GM18507 (cell line): ENCODE data around the gene VIT.

Source experiments
- DNase-seq: peaks from one replicate; pipeline ENCODE4 v3.0.0; 2011; ENCODE audit warnings: low read depth; ENCODE audit not compliant: insufficient read length; ENCODE audit errors: extremely low spot score
- FAIRE-seq: peaks from 2 replicates; lab custom pipeline; 2011; peaks lifted over from hg19 to GRCh38; lab: Jason Lieb, UNC

The VIT gene

DNA sequence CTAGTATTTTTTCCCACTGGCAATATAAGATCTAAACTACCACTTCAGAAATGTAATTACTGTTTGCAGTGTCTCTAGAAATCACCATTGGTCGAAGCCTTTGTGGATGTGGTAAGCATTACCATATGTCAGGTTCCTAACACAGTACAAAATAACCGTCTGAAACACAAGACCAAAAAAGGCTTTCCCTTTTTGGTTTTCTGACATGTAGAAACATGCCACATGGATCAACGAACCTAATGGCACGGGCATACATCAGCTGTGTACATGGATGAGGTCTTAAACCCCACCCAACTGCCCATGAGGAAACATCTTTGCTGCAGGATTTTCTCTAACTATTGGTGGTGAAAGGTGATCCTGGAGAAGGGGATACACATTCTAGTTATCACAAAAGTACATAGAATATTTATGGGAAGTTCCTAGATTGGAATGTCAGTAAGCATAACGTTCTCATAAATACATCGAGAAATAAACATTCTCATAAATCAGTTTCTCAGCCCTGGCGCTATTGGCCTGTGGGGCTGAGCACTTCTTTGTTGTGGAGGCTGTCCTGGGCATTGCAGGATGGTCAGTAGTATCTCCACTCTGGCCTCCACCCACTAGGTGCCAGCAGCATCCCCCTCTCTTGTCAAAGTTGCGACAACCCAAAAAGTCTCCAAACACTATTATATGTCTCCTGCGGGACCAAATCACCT lies 9.0 kb downstream of the VIT start:
- no peak for DNase-seq
- no peak for FAIRE-seq

DNA sequence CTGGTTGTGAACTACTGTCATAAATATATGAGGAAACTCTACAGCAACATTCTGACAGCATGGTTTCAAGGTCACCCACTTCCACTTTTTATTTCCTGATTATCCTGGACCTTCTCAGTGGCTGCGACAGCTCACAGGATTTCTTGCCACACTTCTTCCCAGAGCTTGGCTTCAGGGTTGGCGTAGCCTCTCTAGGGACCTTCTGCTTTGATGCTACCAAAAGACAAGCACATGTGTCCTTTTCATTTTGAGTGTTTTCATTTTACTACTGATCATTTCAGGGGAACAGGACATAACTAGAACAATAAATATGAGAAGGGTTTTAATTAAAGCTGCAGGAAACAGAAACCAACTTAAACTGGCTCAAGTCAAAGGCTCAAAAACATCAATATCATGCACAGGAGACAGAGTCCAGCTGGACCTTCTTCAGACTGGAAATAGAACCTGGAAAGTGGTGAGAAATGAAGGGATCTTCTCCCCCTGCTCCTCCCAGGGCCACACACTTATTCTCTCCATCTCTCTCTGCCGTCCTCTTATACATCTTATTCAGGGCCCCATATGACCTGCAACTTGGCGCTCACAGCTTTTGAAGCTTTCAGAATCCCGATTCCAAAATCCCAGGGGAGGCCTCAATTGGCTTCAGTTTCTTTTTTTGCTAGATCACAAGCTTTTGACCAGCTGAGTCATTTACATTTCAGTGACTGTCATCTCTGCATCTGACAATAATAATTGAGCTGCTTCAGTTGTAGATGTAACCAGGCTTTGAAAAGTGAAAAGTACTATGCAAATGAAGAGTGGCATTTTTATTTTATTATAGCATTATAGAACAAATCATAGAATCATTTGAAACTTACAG lies 9.7 kb downstream of the VIT start:
- FAIRE-seq: no peak
- DNase-seq: no peak

DNA sequence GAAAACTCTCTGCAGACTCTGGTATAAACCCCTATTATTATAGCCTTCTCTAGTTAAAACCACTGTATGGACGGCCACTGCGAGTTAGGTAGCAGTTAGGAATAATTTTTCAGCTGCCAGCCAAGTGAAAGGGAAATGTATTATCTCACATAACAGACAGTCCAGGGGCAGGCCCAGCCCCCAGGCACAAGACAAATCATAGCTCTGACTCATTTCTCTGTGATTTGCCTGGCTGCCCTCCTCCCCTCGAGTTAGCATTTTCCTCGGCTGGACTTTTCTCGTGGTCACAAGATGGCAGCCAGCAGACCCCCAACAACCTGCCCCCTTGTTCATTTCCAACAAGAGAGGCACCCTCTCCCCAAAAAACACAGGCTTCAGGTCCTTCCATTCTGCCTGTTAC lies 10.5 kb downstream of the VIT start:
- DNase-seq (no peak), FAIRE-seq (no peak)

DNA sequence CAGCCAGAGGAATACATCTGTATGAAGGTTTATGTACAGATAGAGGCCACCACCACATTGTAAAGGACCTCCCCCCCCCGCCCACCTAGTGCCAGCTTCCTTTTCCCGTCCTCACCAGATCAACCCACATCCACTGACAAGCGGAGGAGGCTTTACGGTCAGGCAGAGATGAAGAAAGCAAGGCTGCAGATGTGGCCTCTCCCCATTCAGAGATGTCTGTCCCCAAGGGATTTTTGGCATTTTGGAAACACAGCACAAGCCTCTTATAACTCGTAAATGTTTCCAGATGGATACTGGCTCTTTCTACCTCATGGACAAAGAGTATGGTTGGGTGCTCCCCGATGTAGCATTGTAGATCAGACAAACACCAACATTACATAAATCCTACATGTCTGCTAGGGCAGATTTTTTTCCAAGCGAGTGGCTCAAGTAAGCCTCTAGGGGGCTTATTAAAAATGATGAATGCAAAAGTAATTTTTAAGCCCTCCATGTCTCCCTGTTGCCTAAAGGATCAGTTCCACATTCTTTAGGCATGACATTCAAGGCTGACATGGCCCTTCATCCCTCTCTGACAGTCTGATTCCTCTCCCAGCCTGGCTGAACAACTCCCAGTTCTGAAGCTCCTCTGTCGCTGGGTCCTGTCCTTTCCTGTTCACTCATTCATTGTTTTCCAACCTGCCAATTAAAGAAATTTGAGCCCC lies 11.7 kb downstream of the VIT start:
- DNase-seq (no peak), FAIRE-seq (no peak)

DNA sequence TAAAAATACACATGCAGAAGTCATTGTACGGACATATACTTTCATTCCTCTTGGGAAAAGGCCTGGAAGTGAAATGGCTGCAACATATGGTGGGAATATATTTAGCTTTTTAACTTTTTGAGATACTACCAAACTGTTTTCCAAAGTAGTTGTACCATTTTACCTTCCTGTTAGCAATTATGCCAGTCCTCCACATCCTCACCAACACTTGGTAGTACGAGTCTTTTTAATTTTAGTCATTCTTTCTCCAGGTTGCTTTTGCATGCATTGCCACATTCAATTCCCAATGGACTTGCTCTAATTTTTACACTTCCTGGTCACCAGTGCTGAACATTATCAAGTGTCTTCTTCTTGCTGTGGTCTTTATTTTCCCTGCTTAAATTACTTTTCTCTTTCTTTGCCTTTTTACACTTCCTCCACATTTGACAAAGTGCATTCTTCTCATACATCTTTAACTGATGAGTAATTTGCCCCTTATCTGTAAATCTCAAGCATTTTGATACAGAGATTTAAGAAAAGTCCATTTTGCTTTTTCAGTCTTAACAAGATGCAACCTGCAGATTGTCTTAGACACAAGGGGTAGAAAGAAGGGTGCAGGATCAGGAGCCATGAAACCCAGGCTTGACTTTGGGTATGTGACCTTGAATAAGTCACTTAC lies 14.5 kb downstream of the VIT start:
- DNase-seq (no peak), FAIRE-seq (no peak)

DNA sequence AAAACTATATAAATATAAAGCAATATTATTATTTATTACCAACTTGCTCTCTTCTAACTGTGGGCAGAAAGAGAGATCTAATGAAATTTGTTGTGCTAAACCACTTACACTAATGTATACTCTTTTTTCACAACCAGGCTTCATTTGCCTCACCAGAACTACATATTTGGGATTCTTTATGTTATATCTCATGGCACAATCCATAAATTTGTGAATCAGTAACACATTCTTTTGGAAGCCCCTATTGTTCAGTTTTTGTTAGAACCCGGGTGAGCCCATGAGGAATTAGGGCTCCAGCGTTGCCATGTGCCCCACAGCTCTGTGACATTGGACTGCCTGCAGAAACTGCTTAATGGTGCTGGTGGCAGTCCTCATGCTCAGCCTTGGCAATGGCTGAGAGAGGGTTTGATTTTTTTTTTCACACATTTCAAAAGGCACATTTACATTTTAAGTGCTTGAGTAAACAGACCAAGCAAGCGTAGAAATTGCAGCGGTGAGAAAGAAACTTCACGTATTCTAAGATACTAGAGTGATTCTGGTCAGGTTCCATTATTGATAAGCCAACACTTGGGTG lies 15.3 kb downstream of the VIT start:
- DNase-seq (no peak), FAIRE-seq (no peak)

DNA sequence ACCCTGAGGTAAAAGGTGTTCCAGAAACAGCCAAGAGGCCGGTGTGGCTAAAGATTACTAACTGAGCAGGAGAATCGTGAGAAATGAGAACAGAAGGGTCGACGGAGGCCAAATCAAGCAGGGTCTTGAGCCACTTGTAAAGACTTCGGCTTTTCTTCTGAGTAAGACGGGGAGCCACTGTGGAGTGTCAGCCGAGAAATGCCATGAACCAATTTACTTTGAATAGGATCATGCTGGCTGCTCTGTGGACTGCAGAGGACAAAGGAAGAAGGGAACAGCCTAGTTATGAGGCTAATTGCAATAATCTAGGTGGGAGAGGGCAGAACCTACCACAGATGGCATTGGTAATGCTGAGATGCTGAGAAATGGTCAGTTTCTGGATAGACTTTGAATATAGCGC lies 16.8 kb downstream of the VIT start:
- DNase-seq: no peak
- FAIRE-seq: no peak

DNA sequence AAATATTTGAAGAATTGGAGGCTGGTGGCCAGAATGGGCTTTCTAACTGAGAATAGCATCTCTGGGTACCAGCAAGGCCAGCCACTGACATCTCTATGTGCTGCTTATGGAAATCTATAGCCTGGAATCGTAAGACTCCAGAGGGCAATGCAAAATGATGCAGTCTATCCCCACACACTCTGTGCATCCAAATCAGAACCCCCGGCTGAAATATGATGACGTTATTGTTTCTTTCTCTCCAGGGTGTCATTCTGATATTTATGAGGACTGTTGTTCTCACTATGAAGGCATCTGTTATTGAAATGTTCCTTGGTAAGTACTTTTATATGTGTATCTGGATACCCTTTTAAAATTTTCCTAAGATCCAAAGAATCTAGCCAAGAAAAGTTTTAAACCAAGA lies 19.6 kb downstream of the VIT start:
- no peak for DNase-seq
- no peak for FAIRE-seq

DNA sequence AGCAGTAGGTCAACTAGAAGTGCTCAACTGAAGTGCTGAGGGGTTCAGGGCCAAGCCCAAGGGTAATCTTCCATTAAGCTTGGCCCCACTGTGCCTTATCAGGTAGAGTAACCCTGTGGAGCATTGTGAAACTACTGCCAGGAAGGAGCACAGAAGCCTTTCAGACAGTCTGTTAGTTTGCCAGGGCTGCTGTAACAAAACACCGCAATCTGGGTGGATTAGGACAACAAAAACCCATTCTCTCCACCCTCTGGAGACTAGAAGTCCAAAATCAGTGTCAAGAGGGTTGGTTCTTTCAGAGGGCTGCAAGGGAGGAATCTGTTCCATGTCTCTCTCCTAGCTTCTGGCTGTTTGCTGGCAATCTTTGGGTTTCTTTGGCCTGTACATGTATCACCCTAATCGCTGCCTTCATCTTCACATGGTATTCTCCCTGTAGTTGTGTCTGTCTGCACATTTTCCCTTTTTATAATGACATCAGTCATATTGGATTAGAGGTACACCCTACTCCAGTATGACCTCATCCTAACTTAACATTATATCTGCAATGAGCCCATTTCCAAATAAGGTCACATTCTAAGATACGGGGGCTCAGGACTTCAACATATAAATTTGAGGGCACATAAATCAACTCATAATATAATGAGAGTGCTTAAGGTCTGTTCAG lies 21.2 kb downstream of the VIT start:
- FAIRE-seq: no peak

DNA sequence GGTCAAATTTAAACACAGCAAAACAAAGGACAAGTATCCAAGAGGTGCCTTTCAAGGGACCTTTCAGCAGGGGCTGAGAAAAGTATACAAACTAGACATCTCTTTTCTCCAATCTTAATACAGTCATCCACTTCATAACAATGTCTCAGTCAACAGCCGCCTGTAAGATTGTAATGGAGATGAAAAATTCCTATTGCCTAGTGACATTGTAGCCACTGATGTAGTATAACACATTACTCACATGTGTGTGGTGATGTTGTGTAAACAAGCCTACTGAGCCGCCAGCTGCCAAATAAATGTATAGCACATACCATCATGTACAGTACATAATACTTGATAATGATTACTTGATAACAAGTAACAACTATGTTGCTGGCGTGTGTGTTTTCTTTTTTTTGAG lies 31.0 kb downstream of the VIT start:
- FAIRE-seq: no peak
- no peak for DNase-seq

More for the DNA sequence above, 21.2 kb downstream of the VIT start:
- no peak for DNase-seq

DNA sequence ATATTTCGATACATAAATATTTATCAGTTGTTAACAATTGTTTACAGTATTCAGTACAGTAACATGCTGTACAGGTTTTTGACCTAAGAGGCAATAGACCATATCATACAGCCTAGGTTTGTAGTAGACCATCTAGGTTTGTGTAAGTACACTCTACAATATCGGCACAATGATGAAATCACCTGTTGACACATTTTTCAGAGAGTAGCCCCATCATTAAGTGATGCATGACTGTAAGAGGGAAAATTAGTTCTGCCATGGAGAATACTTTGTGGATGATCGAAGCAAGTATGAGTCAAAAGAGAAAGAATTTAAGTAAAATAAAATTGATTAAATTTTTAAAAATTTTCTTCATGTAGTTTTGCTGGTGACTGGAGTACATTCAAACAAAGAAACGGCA lies 32.6 kb downstream of the VIT start:
- DNase-seq (no peak), FAIRE-seq (no peak)

DNA sequence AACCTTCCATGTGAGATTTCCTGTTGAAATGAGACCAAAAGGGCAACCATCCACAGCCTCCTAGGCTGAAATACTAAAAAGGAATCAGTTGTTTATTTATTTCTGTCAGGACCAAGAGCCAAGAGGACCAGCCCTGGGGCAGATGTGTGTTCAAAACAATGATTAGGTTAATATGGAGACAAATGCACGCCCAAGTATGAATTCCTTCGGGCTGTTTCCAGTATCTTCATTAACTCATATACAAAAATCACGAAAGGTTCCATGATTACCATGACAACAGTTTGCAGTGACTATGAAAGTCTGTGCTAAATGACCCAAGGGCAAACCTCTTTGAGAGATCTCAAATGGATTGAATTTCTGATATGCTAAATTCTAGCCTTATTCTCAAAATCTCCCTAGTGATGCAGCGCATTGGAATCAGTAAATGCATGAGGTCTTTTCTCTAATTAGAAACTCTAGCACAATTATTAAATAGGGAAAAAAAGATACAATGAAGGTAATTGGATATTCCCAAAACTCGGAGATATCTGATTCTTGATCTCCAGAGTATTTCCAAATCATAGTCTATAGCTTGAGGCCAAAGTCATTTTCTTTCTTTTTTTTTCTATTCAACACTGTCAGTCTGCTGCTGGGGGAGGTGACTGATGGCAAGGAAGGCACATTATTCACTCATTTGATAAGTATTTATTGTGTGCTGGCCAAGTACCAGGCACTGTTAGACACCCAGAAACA lies 35.6 kb downstream of the VIT start:
- FAIRE-seq (no peak), DNase-seq (no peak)

DNA sequence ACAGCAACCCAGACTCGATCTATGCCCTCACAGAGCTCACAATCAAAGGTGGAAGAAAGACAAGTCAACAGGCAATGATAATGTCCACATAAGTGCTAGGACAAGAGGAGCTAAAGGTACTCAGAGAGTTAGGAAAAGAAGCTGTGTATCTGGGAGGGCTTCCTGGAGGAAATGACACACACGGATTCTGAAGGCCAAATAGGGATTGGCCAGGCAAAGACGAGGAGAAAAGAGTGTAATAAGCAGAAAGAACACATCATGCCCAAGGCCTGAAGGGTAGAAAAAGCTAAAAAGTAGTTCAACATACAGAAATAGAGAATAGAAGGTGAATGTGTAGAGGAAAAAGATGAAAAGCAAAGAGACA lies 36.1 kb downstream of the VIT start:
- no peak for DNase-seq
- FAIRE-seq: no peak

DNA sequence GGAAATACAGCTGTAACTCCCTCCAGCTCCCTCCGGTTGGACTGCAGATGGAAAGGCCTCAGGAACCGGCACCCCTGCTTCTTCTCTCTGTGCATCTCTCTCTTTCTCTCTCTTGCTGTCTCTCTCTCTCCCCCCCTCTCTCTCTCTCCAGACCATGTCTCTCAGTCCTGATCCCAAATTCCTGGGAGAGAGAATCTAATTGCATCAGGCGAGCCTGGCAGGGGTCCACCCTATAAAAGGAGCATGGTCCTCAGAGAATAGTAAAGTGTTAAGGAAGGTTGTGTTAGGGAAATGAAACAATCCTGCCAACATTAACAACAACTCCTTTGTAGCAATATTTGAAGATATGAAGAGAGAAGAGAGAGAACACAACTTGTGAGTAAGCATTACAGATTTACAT lies 36.7 kb downstream of the VIT start:
- FAIRE-seq (no peak), DNase-seq (no peak)

DNA sequence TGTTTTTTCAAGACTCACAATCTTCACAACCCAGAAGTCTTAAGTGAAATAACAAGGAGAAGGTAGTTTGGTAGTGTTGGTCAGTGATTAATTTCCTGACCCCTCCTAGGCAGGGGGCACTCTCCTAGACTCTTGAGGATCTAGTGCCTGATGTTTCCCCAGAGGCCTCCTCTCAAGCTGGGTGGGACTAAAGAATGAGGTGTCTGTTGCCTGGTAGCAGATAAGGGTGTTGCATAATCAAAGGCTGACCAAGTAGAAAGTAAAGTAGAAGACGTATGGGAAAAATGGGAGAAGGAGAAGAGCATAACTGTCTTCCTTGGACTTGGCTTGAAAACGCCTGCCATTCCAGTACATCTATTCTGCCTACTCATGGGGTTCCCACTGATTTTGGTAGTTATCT lies 37.8 kb downstream of the VIT start:
- DNase-seq (no peak), FAIRE-seq (no peak)

DNA sequence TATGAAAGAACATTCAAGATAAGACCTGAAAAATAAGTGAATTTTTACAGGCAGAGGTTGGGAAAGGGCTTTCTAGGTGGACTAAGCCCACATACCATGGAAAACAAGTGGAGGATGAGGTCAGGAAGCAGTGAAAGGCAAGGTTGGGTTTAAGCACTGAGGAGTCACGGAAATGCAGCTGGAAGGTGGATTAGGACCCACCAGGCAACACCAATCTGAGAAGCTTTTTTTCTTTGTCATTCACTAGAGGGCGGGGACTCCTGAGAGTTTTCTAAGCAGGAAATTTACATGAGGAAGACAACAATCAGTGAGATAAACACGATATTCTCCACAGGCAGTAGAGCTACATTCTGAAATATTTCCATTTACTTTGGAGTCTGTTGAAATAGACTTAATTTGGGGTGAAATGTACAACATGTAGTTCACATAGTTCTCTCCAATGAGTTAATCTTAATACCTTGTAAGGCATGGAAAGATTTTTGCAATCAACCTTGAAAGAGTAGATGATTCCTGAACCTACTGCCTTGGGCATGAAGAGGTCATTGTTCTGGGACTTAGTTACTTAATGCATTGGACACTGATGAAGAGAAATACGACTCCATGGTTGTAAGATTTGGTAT lies 40.7 kb downstream of the VIT start:
- FAIRE-seq (no peak), DNase-seq (no peak)

DNA sequence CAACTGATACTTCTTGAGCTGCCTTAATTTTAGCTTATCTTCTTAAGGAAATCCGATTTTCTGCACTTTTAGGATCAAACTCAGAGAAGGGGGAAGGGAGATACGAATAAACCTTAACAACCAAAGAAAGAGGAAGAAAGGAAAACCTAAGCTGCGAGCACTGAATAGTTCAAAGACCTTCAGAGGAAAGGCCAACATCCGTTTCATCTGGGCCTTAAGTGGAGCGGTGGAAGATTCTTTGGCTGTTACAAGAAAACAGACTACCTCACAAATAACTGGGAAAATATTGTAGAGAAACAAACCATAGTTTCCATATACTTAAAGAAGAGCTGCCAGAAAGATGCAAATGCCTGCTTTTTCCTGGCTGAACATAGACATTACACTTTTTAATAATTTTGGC lies 43.6 kb downstream of the VIT start:
- no peak for DNase-seq
- no peak for FAIRE-seq

DNA sequence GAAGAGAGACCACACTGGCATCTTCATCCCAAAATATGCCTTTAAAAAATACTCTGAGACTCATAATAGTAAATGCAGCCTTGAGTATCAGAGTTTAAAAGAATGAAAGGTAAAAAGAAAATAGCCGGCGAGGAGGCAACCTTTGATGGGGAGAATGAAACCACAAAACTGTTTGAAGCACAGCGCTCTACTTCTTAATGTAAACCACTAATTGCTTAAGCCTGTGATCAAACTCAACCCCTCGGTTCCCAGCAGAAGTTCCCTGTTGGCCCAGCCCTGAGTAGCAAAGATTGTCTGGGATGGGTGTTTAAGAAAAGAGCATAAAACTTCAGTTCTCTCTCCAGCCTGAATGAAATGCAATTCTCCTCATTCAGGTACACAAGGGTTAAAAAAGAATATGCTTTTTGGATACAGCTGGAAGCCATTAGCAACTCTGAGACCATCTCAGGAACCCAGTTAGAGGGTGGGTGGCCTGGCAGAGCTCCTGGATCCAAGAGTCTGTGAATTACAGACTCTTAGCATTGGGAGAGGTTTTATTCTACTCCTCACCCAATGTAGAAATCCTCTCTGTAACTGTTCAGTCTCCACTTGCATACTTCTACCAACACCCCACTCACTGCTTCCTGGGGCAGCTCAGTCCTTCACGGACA lies 44.8 kb downstream of the VIT start:
- FAIRE-seq (no peak), DNase-seq (no peak)
